GM12875 (cell line): ENCODE data around the gene PDC.

ENCODE experiments used
- H3K4me3 ChIP-seq: one replicate; pipeline ENCODE4 v1.5.1; 2011; ENCODE audit warnings: low read depth, low read length, control low read depth
- CTCF ChIP-seq: IDR thresholded peaks from 2 replicates; pipeline ENCODE4 v1.5.1; 2011; ENCODE audit warnings: low read depth, mild to moderate bottlenecking, control low read depth, inconsistent platforms, low read length, moderate library complexity, borderline replicate concordance; ENCODE audit not compliant: insufficient read depth

Gene PDC

DNA sequence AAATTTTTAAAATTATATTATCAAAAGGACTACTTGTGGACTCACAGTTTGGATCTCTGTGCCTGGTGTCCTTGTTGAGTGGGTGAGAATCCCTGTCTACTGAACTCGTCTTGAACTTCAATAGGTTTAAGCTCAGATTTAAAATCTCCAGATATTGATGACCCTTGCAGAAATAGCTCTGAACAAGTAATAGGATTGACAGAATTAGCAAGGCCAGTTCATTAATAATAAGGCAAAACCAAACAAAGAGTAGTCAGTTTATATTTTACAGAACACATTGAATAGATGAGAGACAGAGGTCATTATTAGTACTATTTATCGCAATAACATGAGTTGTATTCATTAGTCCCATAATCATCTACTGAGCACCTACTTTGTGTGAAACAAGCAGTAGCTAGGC lies at the start of gene PDC:
TSS of gene PDC (minus strand) at position 101 of the 400 bp plus-strand sequence. CDS start 11,655 bp downstream, outside the sequence.
- TF ChIP-seq CTCF: no peak
- no peak within 1 kb of the TSS for H3K4me3 ChIP-seq

DNA sequence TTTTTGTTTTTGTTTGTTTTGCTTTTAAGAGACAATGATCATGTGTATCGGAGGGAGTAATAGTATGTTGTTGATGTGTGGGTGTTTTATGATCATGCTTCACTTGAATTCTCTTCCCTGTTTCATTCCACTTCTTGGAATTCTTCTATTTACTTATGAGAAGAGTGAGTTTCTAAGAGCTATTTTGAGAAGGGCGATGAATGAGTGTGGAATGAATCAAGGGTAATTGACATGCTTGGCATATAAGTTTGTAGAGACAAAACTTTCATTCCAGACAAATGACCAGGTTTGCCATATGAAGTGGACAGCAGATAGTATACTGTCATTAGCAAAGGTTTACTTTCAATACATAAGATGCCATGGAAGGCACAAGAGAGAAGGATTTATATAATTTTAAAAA lies 42.3 kb upstream of the PDC start:
- TF ChIP-seq CTCF: no peak
- no peak overlapping the region for H3K4me3 ChIP-seq

GRCh38 chr1:186502087-186502486 lies 41.2 kb upstream of the PDC start:
- TF ChIP-seq CTCF: no peak
- H3K4me3 ChIP-seq: no peak overlapping the region

DNA sequence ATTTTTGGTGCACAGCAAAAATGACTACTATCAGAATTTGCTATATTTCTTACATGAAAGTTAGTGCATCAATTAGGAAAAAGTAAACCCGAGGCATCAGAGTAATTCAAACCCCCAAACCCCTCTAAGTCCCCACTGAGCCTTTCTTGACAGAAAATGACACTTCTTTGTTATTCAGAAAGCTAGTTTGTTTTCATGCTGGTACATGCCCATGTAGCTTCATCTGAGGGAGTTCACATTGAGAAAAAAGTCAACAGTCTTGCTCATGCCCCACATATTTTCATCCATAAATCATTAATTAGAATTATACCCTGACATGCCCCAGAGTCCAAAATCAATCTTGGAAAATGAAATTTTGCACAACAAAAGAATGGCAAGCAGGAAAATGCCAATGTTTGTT lies 39.9 kb upstream of the PDC start:
- H3K4me3 ChIP-seq: no peak overlapping the region
- TF ChIP-seq CTCF: no peak

- H3K4me3 ChIP-seq: no peak overlapping the region
- no peak for TF ChIP-seq CTCF
Observed at GRCh38 chr1:186499571-186499970, 38.7 kb upstream of the PDC start.

GRCh38 chr1:186498695-186499389 lies 37.9 kb upstream of the PDC start:
- H3K4me3 ChIP-seq: no peak overlapping the region
- TF ChIP-seq CTCF: no peak

DNA sequence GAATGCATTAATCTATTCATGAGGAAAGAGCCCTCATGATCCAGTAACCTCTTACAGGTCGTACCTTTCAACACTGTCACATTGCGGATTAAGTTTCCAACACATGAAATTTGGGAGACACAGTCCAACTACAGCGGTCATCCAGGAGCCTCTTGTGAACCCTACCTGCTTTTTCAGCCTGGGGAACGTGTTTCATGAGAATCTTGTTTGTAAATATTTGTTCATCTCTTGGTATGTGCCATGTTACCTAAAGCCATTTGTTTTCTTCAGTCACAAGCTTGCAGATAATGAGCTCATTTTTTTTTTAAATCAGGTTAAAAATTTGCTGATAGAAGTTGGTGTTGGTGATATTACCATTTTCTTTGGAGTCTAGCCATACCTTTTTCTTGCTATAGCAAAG lies 37.2 kb upstream of the PDC start:
- TF ChIP-seq CTCF: no peak
- no peak overlapping the region for H3K4me3 ChIP-seq
